Suprapubic skin (tissue), 4 donors: ENCODE results near the gene SPRED2. TPM values are rescaled to one million over a fixed set of nuclear protein-coding genes. Genes with fewer than 3 reads are reported as not detected.

Source experiments
- DNase-seq, 2 donors: peaks; one replicate each; pipeline ENCODE4 v3.0.0-alpha.2; 2019; ENCODE audit warnings: low spot score in 2 of 2
- H3K27ac ChIP-seq: fragments of 200-600 bp; sonication (generic); one replicate; pipeline ENCODE4 v1.5.1; 2019
- H3K27me3 ChIP-seq: fragments of 200-600 bp; sonication (generic); one replicate; pipeline ENCODE4 v1.5.1; 2019
- H3K36me3 ChIP-seq: fragments of 200-600 bp; sonication (generic); one replicate; pipeline ENCODE4 v1.5.1; 2019
- H3K4me1 ChIP-seq: fragments of 200-600 bp; sonication (generic); one replicate; pipeline ENCODE4 v1.5.1; 2019
- H3K4me3 ChIP-seq: fragments of 200-600 bp; sonication (generic); one replicate; pipeline ENCODE4 v1.5.1; 2019; ENCODE audit warnings: mild to moderate bottlenecking
- H3K9me3 ChIP-seq: fragments of 200-600 bp; sonication (generic); one replicate; pipeline ENCODE4 v1.5.1; 2019
- EP300 ChIP-seq: sonication (generic); formaldehyde crosslinking; IDR thresholded peaks from one replicate; pipeline ENCODE4 v1.6.1; 2017; ENCODE audit warnings: antibody characterized with exemption
- POLR2A ChIP-seq, 2 donors: fragments of 450-650 bp; IDR thresholded peaks; one replicate each; pipeline ENCODE4 v1.6.1; 2017; ENCODE audit warnings: antibody characterized with exemption in 2 of 2, mild to moderate bottlenecking in 2 of 2, moderate library complexity in 2 of 2
- POLR2AphosphoS5 ChIP-seq, 3 donors: sonication (generic); formaldehyde crosslinking; IDR thresholded peaks; one replicate each; pipeline ENCODE4 v1.6.1; 2017; ENCODE audit warnings: antibody characterized with exemption in 3 of 3
- WGBS: methylation state at CpG from one replicate; pipeline ENCODE4 v1.1.5; 2018; 5-methylcytosine and 5-hydroxymethylcytosine counted together
- total RNA-seq, 4 donors: library from RNA; depleted of rRNA; stranded (reverse); fragments of >200 nt; gene quantifications; one replicate each; pipeline ENCODE4 v1.1.0, GENCODE V29; 2016
- TF ChIP-seq, protein P1 (sequence below), 2 donors: fragments of 200-600 bp in 1 of 2; fragments of 450-650 bp in 1 of 2; sonication (generic) in 1 of 2; IDR thresholded peaks; one replicate each; pipeline ENCODE4 v1.5.1; 2016 to 2019; ENCODE audit warnings: antibody characterized with exemption in 2 of 2, mild to moderate bottlenecking in 1 of 2, moderate library complexity in 1 of 2

The SPRED2 gene
- total RNA-seq, 4 donors from 2014 or later = 17.8 to 27.5 (median 18.7) TPM

- no peak for TF ChIP-seq POLR2A (IDR thresholded peaks at IDR 0.05)
- H3K36me3 ChIP-seq = no peaks in the 10 kb centered on the region
- H3K27me3 ChIP-seq = no peaks in the 10 kb centered on the region
- H3K4me3 ChIP-seq = no peak overlapping the region
- H3K9me3 ChIP-seq = no peaks in the 10 kb centered on the region
- H3K4me1 ChIP-seq = peaks cover 10% of the 10 kb centered on the region
- WGBS = 51% methylated on average over 5 of the region's 5 CpGs
- no peak for DNase-seq
- H3K27ac ChIP-seq = no peak overlapping the region
Observed at GRCh38 chr2:65465857-65466256, 33.5 kb upstream of the SPRED2 start.

DNA sequence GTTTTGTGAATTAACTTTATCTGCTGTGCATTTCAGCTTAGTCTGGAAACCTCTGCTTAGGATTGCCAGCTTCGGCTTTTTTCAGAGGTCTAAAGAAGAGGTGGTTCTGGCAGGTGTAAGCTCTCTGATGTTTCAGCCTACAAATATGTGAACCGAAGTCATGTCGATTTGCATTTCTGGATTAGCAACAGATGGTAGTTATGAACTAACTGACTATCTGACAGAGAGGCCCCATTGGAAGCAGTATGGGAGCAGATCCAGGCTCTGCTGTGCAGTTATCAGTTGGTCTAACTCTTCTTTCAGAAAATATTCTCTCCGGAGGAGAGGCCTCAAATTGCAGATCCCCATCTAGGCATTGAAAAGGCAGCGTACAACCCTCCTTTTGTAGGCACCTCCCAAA is 32.7 kb upstream of the SPRED2 start:
- Histone ChIP-seq H3K4me3 (no peak overlapping the region), H3K27ac (no peak overlapping the region), H3K27me3 (no peaks in the 10 kb centered on the region), H3K4me1 (peaks cover 10% of the 10 kb centered on the region), H3K9me3 (no peaks in the 10 kb centered on the region), H3K36me3 (no peaks in the 10 kb centered on the region)
- TF ChIP-seq EP300 (no peak), POLR2AphosphoS5 (IDR thresholded peaks at IDR 0.05) (no peak)
- 48% methylated on average over 5 of the region's 5 CpGs for WGBS
- DNase-seq = no peak

- H3K9me3 ChIP-seq = no peaks in the 10 kb centered on the region
- peaks cover 10% of the 10 kb centered on the region for H3K4me1 ChIP-seq
- H3K27me3 ChIP-seq = no peaks in the 10 kb centered on the region
- no peak for DNase-seq
- WGBS = 17% methylated on average over 3 of the region's 3 CpGs
- H3K27ac ChIP-seq = no peak overlapping the region
- H3K4me3 ChIP-seq = no peak overlapping the region
- H3K36me3 ChIP-seq = no peaks in the 10 kb centered on the region
- no peak for TF ChIP-seq EP300
- TF ChIP-seq, protein P1, sequence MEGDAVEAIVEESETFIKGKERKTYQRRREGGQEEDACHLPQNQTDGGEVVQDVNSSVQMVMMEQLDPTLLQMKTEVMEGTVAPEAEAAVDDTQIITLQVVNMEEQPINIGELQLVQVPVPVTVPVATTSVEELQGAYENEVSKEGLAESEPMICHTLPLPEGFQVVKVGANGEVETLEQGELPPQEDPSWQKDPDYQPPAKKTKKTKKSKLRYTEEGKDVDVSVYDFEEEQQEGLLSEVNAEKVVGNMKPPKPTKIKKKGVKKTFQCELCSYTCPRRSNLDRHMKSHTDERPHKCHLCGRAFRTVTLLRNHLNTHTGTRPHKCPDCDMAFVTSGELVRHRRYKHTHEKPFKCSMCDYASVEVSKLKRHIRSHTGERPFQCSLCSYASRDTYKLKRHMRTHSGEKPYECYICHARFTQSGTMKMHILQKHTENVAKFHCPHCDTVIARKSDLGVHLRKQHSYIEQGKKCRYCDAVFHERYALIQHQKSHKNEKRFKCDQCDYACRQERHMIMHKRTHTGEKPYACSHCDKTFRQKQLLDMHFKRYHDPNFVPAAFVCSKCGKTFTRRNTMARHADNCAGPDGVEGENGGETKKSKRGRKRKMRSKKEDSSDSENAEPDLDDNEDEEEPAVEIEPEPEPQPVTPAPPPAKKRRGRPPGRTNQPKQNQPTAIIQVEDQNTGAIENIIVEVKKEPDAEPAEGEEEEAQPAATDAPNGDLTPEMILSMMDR (IDR thresholded peaks at IDR 0.05) = no peak
- TF ChIP-seq POLR2A (IDR thresholded peaks at IDR 0.05) = no peak
- TF ChIP-seq POLR2AphosphoS5 (IDR thresholded peaks at IDR 0.05) = no peak
Observed at GRCh38 chr2:65464604-65465003, 32.2 kb upstream of the SPRED2 start.

DNA sequence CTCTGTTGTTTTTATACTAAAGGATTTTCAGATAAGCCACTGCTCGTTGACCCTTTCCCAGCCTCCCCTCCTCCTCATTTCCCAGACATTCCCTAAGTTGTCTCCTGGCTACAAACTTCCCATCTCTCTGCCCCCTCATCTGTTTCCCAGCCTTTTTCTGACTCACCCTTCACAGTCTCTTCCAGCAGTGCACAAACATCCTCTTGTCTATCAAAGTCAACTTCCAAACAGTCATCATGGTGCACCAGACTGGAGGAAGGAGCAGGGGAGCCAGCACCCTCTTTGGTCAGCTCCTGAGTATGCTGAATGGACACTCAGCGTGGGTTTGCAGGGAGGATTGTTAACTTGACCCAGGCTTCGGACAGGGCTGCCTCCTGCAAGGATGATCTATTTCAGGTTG is 26.6 kb upstream of the SPRED2 start:
- Histone ChIP-seq H3K27ac (no peak overlapping the region), H3K4me1 (no peaks in the 10 kb centered on the region), H3K4me3 (no peak overlapping the region), H3K27me3 (no peaks in the 10 kb centered on the region), H3K9me3 (no peaks in the 10 kb centered on the region), H3K36me3 (no peaks in the 10 kb centered on the region)
- TF ChIP-seq POLR2AphosphoS5 (IDR thresholded peaks at IDR 0.05) (no peak), POLR2A (IDR thresholded peaks at IDR 0.05) (no peak), EP300 (no peak)
- TF ChIP-seq, protein P1 (IDR thresholded peaks at IDR 0.05) = no peak
- 79% methylated on average over 3 of the region's 3 CpGs for WGBS
- DNase-seq = no peak

DNA sequence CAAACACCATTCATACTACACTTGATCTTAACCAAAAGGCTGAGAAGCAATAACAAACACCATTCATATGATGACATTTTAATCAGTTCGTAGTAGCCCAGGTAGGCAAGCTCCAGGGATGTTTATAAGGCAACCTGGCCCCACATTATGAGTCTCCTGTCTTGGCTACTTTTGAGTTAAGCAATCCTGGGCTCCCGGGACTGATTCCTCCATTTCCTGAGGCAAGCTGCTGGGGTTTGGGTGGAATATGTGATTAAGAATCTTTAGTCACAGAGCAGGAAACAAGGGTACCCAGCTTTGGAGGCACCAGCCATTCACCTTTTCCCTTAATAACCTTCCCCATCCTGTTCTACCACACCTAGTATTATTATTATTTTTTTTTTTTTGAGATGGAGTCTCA is 24.5 kb upstream of the SPRED2 start:
- no peaks in the 10 kb centered on the region for H3K36me3 ChIP-seq
- DNase-seq = no peak
- H3K27ac ChIP-seq = no peak overlapping the region
- TF ChIP-seq POLR2A (IDR thresholded peaks at IDR 0.05) = no peak
- no peak for TF ChIP-seq POLR2AphosphoS5 (IDR thresholded peaks at IDR 0.05)
- TF ChIP-seq, protein P1 (IDR thresholded peaks at IDR 0.05) = no peak
- TF ChIP-seq EP300 = no peak
- H3K27me3 ChIP-seq = no peaks in the 10 kb centered on the region
- 47% methylated on average over 2 of the region's 2 CpGs for WGBS
- H3K4me1 ChIP-seq = no peaks in the 10 kb centered on the region
- H3K9me3 ChIP-seq = no peaks in the 10 kb centered on the region
- H3K4me3 ChIP-seq = no peak overlapping the region

DNA sequence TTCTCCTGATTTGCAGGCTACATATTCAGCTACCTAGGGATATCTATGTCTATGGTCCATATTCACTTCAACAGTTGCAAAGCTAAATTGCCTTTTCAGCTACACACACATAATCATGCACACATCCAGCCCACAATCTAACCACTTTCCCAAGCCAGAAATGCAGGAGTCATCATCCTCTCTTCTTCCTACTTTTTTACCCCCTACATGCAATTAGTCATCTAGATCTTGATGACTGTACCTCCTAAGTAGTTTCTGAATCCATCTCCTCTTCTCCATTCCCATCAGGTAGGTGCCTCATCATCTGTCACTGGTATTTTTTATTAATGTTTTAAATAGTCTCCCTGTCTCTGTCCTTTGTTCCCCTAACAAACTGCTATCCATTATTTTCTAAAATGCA is 23.7 kb upstream of the SPRED2 start:
- H3K4me1 ChIP-seq = no peaks in the 10 kb centered on the region
- no peaks in the 10 kb centered on the region for H3K27me3 ChIP-seq
- H3K36me3 ChIP-seq = no peaks in the 10 kb centered on the region
- H3K27ac ChIP-seq = no peak overlapping the region
- H3K4me3 ChIP-seq = no peak overlapping the region
- TF ChIP-seq EP300 (no peak), POLR2A (IDR thresholded peaks at IDR 0.05) (no peak), POLR2AphosphoS5 (IDR thresholded peaks at IDR 0.05) (no peak)
- TF ChIP-seq, protein P1 (IDR thresholded peaks at IDR 0.05) = no peak
- no peak for DNase-seq
- H3K9me3 ChIP-seq = no peaks in the 10 kb centered on the region
